Stimulated activated CD8-positive, alpha-beta memory T cell treated with anti-CD3 and anti-CD28 coated beads, Interleukin-12 subunit alpha, Interleukin-12 subunit beta, amount 100 ng/mL, for 4 hours (primary cell): ENCODE data around the gene RNU5D-1.

ENCODE experiments used
- DNase-seq: peaks from one replicate; pipeline ENCODE4 v3.0.0-alpha.2; 2020; ENCODE audit warnings: low read depth

The RNU5D-1 gene

GRCh38 chr1:44733365-44733764 lies 2.4 kb upstream of the RNU5D-1 start:
- no peak for DNase-seq

DNA sequence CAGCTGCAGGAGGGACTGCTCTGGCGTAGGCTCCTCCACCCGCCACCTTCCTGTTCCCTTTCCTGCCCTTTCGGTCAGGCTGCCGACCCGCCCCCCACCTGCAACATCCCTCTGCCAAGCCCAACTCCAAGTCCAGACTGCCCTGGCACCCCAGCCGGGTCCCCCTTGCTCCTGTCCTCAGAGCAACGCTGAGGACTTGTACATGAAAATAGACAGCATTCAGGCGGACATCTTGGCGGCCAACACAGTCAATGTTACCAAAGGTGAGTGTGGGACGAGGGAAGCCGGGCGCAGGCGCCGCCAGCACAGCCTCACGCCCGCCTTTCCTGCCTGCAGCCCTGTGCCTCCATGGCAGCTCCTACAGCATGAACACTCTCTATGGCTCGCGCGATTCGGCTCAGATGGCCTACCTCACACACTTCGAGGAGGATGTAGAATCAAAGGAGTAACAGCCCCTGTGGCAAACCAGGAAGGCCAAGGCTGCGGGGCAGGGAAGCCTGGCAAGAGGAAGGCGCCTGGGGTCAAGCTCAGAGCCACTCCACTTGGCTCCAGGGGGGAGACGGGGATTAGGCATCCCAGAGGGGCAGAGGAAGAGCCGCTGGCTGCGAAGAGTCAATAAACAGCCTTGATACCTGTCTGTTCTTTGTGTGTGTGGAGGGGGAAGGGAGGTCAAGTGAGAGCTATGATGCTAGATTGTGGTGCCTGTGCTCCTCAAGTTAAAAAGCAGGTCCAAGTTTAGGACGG lies 5.8 kb downstream of the RNU5D-1 start:
- DNase-seq = no peak

DNA sequence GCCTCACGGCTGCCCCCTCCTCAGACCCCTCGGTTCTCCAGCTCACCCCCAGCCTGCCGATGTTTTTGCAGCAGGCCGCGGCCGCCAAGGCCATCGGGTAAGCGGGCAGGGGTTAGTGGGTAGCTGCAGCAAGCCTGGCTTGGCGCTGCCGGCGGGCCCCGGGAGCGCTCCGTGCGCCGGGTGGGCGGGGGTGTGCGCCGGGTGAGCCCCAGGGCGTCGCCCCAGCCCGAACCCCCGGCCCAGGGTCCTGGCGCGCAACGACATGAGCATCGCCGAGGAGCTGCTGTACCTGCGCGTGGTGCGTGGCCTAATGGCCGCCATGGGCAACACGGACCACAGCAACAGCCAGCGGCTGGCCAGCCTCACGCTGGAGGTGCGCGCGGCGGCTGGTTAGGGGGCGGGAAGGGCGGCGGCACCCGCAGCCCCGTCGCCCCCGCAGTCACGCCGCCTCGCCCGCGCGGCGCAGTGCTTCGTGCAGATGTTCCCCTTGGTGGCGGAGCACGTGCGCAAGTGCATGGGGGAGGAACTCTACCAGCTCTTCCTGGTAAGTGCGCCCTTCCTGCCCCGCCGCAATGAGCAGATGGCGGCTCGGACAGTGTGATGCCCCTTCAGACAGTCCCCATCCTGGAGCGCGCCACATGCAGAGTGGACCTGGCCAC lies 6.5 kb downstream of the RNU5D-1 start:
- no peak for DNase-seq

DNA sequence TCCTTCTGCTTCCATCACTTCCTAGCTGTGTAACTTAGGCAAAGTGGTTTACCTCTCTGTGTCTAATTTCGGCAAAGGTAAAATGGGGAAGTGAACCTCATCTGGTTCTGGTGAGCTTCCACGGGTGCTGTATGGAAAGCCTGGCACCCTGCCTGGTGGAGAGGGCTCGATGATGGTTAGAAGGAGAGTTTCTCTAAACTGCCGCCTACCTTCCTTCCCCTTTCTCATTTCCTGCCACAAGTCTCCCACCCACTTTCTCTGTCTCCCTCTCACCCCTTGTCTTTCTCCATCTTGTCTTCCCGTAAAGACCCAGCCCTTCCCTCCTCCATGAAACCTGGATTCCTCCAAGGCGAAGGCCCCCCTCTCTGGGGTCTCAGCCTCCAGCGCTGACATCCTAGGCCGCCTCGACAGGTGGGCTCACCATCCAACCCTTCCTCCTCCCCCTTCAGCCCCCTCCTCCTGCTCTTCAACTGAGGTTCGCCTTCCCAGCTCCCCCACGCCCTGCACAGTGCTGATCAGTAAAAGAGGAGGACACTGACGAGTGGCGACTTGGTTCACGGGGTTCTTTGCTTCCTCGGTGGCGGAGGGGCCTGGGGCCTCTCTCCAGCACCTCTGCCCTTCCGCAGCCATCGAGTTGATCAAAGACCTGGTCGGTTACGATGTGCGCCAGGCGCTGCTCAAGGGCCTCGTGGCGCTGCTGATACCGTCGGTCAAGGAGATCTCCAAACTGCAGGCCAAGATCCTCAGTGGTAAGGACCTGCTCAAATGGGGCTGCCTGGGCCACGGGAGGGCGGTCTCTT lies 7.3 kb downstream of the RNU5D-1 start:
- DNase-seq = no peak

DNA sequence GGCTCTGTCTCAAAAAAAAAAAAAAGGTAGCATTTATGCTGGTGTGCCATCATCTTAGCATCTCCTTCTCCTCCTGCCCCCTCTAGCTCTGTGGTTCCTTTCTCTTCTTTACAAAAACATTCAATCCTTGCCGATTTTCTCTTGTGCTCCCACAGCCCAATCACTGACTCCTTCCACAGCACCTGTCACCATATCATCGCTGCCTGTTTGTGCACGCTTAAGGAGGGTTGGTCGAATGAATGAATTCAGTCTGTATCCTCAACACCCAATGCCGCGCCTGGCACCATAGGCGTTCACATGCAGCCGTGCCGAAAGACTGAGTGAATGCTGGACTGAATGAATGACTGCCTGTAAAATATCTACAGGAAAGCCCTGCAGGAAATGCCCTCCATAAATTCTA lies 7.9 kb downstream of the RNU5D-1 start:
- DNase-seq = no peak

DNA sequence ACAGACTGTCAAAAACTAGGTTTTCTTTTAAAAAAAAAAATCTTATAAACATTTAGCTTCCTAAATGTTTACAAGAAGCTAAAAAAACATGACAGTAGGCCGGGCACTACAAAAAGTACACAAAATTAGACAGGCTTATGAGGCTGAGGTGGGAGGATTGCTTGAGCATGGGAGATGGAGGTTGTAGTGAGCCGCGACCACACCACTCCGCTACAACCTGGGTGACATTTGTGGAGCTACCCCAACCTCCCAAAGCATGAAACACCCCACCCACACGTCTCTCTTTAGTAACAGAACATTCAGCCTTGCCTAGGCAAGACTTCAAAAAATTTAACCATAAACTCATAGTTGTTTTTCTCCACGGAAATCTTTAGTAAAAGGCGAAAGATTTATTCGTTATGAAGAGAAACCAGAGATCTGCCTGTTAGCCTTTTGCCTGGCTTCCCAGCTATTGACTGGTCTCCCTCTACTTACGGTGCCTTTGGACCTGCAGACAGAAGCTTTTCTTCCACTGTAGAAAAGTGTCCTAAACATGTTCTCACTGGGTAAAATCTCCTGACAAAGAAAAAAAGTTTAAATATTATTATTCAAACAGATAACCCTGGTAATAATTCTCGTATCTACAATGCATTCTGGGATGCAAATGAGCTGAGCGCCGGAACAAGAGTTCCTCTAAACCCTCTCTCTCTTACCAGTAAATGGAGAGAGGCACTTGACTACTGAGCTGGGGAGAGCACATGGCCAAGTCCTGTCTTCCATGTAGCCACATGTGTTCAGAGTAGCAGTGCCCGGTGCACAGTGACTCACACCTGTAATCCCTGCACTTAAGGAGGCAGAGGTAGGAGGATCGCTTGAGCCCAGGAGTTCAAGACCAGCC lies 9.2 kb downstream of the RNU5D-1 start:
- DNase-seq = no peak

DNA sequence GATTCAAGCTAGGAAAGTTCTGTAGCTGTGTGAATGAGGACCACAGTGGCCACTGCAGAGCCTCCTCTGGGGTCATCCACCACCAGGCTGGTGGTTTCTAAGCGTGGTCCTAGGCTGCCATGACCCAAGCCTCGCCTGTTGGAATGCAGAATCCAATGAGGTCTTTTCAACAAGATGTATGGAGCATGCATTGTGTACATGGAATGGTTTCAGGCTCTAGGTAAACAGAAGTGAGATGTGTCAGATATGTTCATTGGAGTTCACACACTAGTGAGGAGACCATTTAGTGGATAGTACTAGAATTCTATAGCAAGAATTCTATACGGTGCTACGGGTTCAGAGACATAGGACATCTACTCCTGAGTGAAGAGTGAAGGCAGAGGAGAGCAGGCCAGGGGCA lies 10.7 kb downstream of the RNU5D-1 start:
- no peak for DNase-seq

- DNase-seq = no peak
Measured at GRCh38 chr1:44719318-44719717, 11.7 kb downstream of the RNU5D-1 start.

DNA sequence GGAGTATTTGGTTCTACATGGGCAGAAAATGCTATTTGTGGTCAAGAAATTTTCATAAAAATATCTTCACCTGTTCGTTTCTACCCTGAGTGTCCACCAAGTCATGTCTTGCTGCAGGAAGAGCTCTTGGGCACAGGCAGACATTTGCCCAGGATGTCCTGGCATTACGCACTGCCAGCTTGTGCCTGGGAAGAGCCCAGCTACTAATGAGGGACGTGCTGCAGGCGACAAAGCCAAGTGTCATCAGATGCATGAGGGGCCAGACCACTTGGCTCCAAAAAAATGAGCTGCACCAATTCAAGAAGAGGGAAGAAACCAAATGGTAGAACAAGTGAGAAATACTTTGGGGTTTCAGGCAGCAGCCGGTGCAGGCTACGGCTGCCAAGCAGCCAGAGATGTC lies 12.9 kb downstream of the RNU5D-1 start:
- DNase-seq = no peak

DNA sequence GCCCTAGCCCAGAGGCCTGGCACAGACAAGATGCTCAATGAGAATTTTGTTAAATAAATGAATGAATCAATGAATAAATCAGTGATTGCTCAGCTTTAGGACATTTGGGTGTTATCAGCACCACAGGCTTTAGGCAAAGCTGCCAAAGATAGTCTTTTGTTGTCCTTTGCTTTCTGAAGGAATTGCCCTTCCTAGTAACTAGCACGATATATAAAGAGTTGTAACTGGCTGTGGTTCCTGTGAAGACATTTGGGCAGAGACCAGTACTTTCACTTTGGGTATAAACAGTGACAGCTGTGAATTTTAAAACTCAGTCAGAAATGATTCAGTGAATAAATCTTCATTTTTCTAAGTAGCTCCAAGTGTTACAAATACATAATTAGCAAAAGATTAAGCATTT lies 13.3 kb downstream of the RNU5D-1 start:
- no peak for DNase-seq

DNA sequence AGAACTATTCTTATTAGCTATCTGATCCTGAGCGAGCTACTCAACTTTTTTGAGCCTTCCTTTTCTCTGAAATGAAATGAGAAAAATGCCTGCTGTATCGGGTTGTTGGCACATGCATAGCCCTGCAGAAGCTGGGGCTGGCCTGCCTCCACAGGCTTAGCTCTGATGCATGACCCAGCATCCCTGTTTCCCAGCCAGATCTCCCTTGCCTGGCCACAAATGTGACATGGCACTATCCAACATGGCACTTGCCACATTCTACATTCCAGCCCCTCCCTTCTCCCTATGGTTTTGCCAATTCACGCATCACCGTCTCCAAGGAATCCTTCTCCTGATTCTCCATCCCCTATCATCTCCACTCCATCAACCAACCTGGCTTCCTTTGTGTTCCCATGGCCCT lies 13.8 kb downstream of the RNU5D-1 start:
- no peak for DNase-seq

GRCh38 chr1:44714944-44715571 lies 15.9 kb downstream of the RNU5D-1 start:
- DNase-seq = no peak

DNA sequence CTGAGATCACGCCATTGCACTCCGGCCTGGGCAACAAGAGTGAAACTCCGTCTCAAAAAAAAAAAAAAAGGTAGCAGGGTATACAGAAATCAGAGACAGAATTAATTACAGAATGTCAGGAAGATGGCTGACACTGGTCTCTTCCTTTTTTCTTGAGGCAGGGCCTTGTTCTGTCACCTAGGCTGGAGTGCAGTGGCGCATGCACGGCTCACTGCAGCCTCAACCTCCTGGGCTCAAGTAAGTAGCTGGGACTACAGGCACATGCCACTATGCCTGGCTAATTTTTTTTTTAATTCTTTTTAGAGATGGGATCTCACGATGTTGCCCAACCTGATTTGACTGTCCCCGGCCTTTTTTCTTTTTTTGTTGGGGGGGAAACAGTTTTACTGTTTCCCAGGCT lies 16.4 kb downstream of the RNU5D-1 start:
- no peak for DNase-seq

GRCh38 chr1:44713321-44713781 lies 17.6 kb downstream of the RNU5D-1 start:
- DNase-seq = no peak

DNA sequence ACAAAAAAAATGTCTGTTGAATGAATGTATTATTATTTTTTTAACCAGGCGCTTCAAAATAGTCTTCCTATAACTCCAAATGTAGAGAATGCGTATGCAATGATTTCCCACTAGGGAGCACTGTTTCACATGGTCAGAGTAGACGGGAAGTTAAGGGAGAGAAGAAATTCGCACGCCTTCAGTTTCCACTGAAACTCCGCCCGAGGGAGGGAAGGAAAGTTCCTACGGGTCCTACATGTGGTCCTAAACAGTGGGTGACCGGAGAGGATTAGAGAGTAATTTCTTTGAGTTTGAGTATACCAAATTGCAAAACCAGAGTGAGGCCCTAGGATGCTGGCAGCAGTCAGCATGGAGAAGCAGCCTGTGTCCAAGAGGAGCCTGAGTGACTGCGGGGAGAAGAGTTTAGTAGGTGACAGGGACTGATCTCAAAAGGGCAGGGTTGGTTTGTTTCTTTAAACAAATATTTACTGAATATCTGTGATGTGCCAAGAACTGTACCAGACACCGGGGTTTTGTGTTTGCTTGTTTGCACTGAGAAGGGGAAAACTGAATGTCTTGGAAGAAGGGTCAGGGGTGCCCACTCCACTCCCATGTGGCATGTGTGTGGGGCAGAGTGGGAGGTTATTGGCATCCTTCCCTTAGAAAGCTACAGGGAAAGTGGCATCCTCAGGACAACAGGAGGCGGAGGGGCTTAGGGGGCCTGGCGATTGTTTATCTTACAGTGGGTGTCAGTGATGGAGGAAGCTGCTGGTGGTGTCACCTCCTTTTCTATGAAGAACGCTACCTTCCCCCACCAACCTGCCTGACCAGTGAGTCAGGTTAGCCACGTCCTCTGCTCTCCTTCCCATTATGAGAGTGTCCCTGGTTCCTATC lies 22.8 kb downstream of the RNU5D-1 start:
- no peak for DNase-seq

- DNase-seq = no peak
Measured at GRCh38 chr1:44707112-44707881, 23.7 kb downstream of the RNU5D-1 start.

DNA sequence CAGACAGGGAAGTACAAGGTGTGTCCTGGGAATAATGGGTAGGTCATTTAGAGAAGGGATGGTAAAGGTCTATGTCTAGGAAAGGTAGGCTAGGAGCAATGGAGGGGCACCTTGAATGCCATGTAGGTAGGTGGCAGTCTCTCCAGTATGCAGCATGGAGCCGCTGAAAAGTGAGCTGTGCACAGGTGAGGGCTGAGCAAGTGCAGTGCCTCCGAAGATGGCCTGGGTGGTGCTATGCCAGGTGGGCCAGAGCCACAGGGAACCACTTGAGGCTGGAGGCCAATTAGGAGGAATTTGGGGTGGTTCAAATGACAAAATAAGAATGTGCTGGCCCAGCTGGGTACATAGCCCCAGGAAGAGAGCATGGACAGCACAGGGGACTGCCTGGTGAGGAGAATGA lies 25.0 kb downstream of the RNU5D-1 start:
- DNase-seq = no peak

DNA sequence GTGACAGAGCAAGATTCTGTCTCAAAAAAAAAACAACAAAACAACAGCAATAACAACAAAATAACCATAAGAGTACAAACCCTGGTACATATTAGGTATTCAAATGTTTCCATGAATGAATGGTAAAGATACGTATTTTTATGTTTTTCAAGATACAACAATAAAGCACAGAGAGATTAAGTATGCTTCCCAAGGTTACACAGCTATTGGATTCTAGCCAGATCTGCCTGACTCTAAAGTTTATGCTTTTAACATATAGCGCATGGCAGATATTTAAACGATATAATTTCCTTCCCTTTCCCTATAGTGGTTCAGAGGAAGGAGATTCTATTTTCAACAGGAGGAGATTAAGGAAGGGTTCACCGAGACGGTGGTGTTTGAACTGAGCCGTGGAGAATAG lies 25.5 kb downstream of the RNU5D-1 start:
- DNase-seq = no peak

- DNase-seq = no peak
Measured at GRCh38 chr1:44701141-44701573, 29.8 kb downstream of the RNU5D-1 start.

GRCh38 chr1:44700573-44700972 lies 30.4 kb downstream of the RNU5D-1 start:
- no peak for DNase-seq
